ENCODE data around the gene BMPR1B.

The BMPR1B gene

GRCh38 chr4:95193391-95194224 lies 435.9 kb downstream of the BMPR1B start:
- DNase-seq: no peak

- no peak for DNase-seq
Measured at GRCh38 chr4:95197353-95197752, 439.6 kb downstream of the BMPR1B start.

- no peak for DNase-seq
Measured at GRCh38 chr4:95198961-95199360, 441.2 kb downstream of the BMPR1B start.

- no peak for DNase-seq
Measured at GRCh38 chr4:95204267-95204844, 446.6 kb downstream of the BMPR1B start.

- no peak for DNase-seq
Measured at GRCh38 chr4:95204873-95205272, 447.1 kb downstream of the BMPR1B start.

Measured in GOT3 (cell line).